NCI-H2029 (cell line): ENCODE data around the gene EEF1AKMT3.

Experiments used
- DNase-seq: peaks from one replicate; lab custom pipeline; 2025; lab: John Stamatoyannopoulos, UW

Gene EEF1AKMT3

GRCh38 chr12:57772429-57773322 lies at the start of gene EEF1AKMT3:
TSS of gene EEF1AKMT3 (plus strand) at chr12:57772614. CDS start at chr12:57772725, 111 bp downstream.
- DNase-seq: peak; percentile 56

- DNase-seq: no peak
Measured at GRCh38 chr12:57722716-57723629, 49.4 kb upstream of the EEF1AKMT3 start.

GRCh38 chr12:57723630-57723962 lies 48.8 kb upstream of the EEF1AKMT3 start:
- no peak for DNase-seq

- no peak for DNase-seq
Measured at GRCh38 chr12:57724003-57724935, 48.1 kb upstream of the EEF1AKMT3 start.

- DNase-seq: no peak
Measured at GRCh38 chr12:57724936-57725740, 47.3 kb upstream of the EEF1AKMT3 start.

GRCh38 chr12:57725851-57726150 lies 46.6 kb upstream of the EEF1AKMT3 start:
- no peak for DNase-seq

- peak; percentile 81 for DNase-seq
Measured at GRCh38 chr12:57726151-57726883, 46.1 kb upstream of the EEF1AKMT3 start.

- DNase-seq: peak; percentile 49
Measured at GRCh38 chr12:57726884-57727757, 45.3 kb upstream of the EEF1AKMT3 start.

GRCh38 chr12:57727758-57728395 lies 44.5 kb upstream of the EEF1AKMT3 start:
- DNase-seq: peak; percentile 36

- no peak for DNase-seq
Measured at GRCh38 chr12:57729321-57729844, 43.0 kb upstream of the EEF1AKMT3 start.

- DNase-seq: no peak
Measured at GRCh38 chr12:57730336-57731067, 41.9 kb upstream of the EEF1AKMT3 start.

- no peak for DNase-seq
Measured at GRCh38 chr12:57731411-57732080, 40.9 kb upstream of the EEF1AKMT3 start.

- DNase-seq: no peak
Measured at GRCh38 chr12:57732270-57732669, 40.1 kb upstream of the EEF1AKMT3 start.

GRCh38 chr12:57732726-57733593 lies 39.5 kb upstream of the EEF1AKMT3 start:
- no peak for DNase-seq

- no peak for DNase-seq
Measured at GRCh38 chr12:57733928-57734327, 38.5 kb upstream of the EEF1AKMT3 start.

GRCh38 chr12:57734591-57734990 lies 37.8 kb upstream of the EEF1AKMT3 start:
- no peak for DNase-seq
